Endodermal cell (in vitro differentiated cells): Measurements from ENCODE around the gene ACAD10. TPM values are rescaled to one million over a fixed set of nuclear protein-coding genes. Genes with fewer than 3 reads are reported as not detected.

Experiments
- DNase-seq: peaks from one replicate; pipeline ENCODE4 v3.0.0-alpha.2; 2017
- H3K27ac ChIP-seq: 2 replicates; pipeline ENCODE4 v1.5.1; 2013; ENCODE audit warnings: mild to moderate bottlenecking, low read depth, low read length, moderate library complexity
- H3K27me3 ChIP-seq: 2 replicates; pipeline ENCODE4 v1.6.1; 2013; ENCODE audit warnings: mild to moderate bottlenecking, low read length, moderate library complexity; ENCODE audit not compliant: insufficient read depth, control insufficient read depth, poor library complexity, severe bottlenecking
- H3K36me3 ChIP-seq: 2 replicates; pipeline ENCODE4 v1.7.0; 2013; ENCODE audit warnings: mild to moderate bottlenecking, low read length, moderate library complexity; ENCODE audit not compliant: control insufficient read depth, insufficient read depth
- H3K4me1 ChIP-seq: one replicate; pipeline ENCODE4 v1.7.0; 2013; ENCODE audit warnings: low read length; ENCODE audit not compliant: control insufficient read depth, insufficient read depth
- H3K4me3 ChIP-seq: 2 replicates; pipeline ENCODE4 v1.5.1; 2013; ENCODE audit warnings: mild to moderate bottlenecking, low read length, moderate library complexity
- H3K9ac ChIP-seq: 2 replicates; pipeline ENCODE4 v1.6.1; 2013; ENCODE audit warnings: mild to moderate bottlenecking, low read length, moderate library complexity; ENCODE audit not compliant: poor library complexity, severe bottlenecking; ENCODE audit errors: extremely low read depth
- H3K9me3 ChIP-seq: 2 replicates; pipeline ENCODE4 v1.6.1; 2013; ENCODE audit warnings: mild to moderate bottlenecking, low read length, moderate library complexity; ENCODE audit not compliant: control insufficient read depth
- H3K27ac Mint-ChIP-seq: 2 replicates; pipeline ENCODE4 v1.8.0; 2020; ENCODE audit warnings: mixed read lengths
- H3K27me3 Mint-ChIP-seq: 2 replicates; pipeline ENCODE4 v1.8.0; 2021; ENCODE audit warnings: mild to moderate bottlenecking, mixed read lengths; ENCODE audit not compliant: insufficient read depth
- H3K36me3 Mint-ChIP-seq: 2 replicates; pipeline ENCODE4 v1.8.0; 2020; ENCODE audit warnings: low read depth, mixed read lengths
- H3K4me1 Mint-ChIP-seq: 2 replicates; pipeline ENCODE4 v1.8.0; 2020; ENCODE audit warnings: mixed read lengths
- H3K4me3 Mint-ChIP-seq: 2 replicates; pipeline ENCODE4 v1.8.0; 2020; ENCODE audit warnings: mild to moderate bottlenecking, moderate library complexity, mixed read lengths
- H3K9me3 Mint-ChIP-seq: 2 replicates; pipeline ENCODE4 v1.8.0; 2020; ENCODE audit warnings: mild to moderate bottlenecking, mixed read lengths
- WGBS, 2 experiments: methylation state at CpG; one replicate each; pipeline versions ENCODE4 v1.1.5 to v1.1.7; 2013; ENCODE audit warnings: missing lambda C conversion rate in 2 of 2, mixed read lengths in 1 of 2; ENCODE audit not compliant: insufficient coverage in 1 of 2, insufficient read length in 1 of 2; 5-methylcytosine and 5-hydroxymethylcytosine counted together
- total RNA-seq, 2 donors: library from RNA; stranded (reverse); fragmentation: NEBNext Ultra II Directional in 1 of 2; extraction: Animal tissue kit (Norgen Biotek cat#: 25700) in 1 of 2; gene quantifications; 2 replicates in 1 of 2; 3 replicates in 1 of 2; pipeline ENCODE4 v1.2.1, GENCODE V29; 2021
- TF ChIP-seq, protein P1 (sequence below): fragments of 200-600 bp; sonication (generic); conservative IDR thresholded peaks from 2 replicates; pipeline ENCODE4 v1.5.0; 2021; ENCODE audit warnings: antibody characterized with exemption, mild to moderate bottlenecking

Gene ACAD10
- total RNA-seq, 2 donors from 2014 or later = 43.7 to 47.0 TPM

DNA sequence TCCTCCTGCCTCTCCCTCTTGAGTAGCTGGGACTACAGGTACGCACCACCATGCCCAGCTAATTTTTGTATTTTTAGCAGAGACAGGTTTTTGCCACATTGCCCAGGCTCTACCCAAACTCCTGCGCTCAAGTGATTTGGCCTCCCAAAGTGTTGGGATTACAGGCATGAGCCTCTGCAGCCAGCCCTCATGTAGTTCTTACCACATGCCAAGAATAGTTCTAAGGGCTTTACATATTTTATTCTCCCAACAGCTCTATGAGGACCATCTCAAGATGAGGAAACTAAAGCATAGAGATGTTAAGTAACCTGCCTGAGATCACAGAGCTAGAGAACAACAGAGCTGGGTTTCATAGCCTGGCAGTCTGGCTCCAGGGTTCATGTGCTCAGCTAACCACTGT is 42.9 kb downstream of the ACAD10 start:
- Mint-ChIP-seq H3K4me1 (no peaks in the 10 kb centered on the region), H3K9me3 (peaks cover 18% of the 10 kb centered on the region), H3K36me3 (peaks cover 65% of the 10 kb centered on the region), H3K27me3 (no peaks in the 10 kb centered on the region), H3K27ac (no peak overlapping the region), H3K4me3 (no peak overlapping the region)
- peaks cover 22% of the 10 kb centered on the region for H3K36me3 ChIP-seq
- no peak overlapping the region for H3K27ac ChIP-seq
- no peak for DNase-seq
- no peaks in the 10 kb centered on the region for H3K4me1 ChIP-seq
- no peaks in the 10 kb centered on the region for H3K27me3 ChIP-seq
- TF ChIP-seq, protein P1, sequence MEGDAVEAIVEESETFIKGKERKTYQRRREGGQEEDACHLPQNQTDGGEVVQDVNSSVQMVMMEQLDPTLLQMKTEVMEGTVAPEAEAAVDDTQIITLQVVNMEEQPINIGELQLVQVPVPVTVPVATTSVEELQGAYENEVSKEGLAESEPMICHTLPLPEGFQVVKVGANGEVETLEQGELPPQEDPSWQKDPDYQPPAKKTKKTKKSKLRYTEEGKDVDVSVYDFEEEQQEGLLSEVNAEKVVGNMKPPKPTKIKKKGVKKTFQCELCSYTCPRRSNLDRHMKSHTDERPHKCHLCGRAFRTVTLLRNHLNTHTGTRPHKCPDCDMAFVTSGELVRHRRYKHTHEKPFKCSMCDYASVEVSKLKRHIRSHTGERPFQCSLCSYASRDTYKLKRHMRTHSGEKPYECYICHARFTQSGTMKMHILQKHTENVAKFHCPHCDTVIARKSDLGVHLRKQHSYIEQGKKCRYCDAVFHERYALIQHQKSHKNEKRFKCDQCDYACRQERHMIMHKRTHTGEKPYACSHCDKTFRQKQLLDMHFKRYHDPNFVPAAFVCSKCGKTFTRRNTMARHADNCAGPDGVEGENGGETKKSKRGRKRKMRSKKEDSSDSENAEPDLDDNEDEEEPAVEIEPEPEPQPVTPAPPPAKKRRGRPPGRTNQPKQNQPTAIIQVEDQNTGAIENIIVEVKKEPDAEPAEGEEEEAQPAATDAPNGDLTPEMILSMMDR = no peak
- H3K9ac ChIP-seq = no peak overlapping the region
- peaks cover 9% of the 10 kb centered on the region for H3K9me3 ChIP-seq
- H3K4me3 ChIP-seq = no peak overlapping the region
- whole genome bisulfite sequencing, 2 experiments = 86 to 96% methylated on average over 1 to 2 of the region's 2 CpGs

DNA sequence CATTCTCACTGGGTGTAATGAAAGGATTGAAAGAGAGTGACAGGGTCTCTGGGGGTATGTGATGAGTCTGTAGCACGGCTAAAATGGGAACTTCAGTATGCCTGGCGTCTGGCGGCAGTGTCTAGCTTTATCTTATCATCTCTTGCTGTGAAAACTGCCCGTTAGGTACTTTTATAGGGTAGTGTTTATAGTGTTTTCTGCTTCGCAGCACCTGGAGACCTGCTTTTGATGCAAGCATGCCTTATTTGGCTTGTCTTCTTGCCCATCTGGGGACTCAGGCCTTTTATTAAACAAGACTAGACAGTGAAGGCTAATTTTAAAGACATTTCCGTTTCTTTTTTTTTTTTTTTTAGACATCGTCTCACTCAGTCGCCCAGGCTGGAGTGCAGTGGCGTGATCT is 44.6 kb downstream of the ACAD10 start:
- no peaks in the 10 kb centered on the region for H3K27me3 Mint-ChIP-seq
- Histone ChIP-seq H3K27me3 (no peaks in the 10 kb centered on the region), H3K4me3 (no peak overlapping the region), H3K4me1 (no peaks in the 10 kb centered on the region), H3K27ac (no peak overlapping the region), H3K9me3 (no peaks in the 10 kb centered on the region), H3K9ac (no peak overlapping the region), H3K36me3 (peaks cover 19% of the 10 kb centered on the region)
- no peak for DNase-seq
- H3K9me3 Mint-ChIP-seq = peaks cover 2% of the 10 kb centered on the region
- TF ChIP-seq, protein P1 = no peak
- WGBS, 2 experiments = 92 to 94% methylated on average over 2 to 9 of the region's 9 CpGs
- no peaks in the 10 kb centered on the region for H3K4me1 Mint-ChIP-seq
- H3K36me3 Mint-ChIP-seq = peaks cover 60% of the 10 kb centered on the region
- peak overlapping the region; percentile 65 for H3K27ac Mint-ChIP-seq
- no peak overlapping the region for H3K4me3 Mint-ChIP-seq

DNA sequence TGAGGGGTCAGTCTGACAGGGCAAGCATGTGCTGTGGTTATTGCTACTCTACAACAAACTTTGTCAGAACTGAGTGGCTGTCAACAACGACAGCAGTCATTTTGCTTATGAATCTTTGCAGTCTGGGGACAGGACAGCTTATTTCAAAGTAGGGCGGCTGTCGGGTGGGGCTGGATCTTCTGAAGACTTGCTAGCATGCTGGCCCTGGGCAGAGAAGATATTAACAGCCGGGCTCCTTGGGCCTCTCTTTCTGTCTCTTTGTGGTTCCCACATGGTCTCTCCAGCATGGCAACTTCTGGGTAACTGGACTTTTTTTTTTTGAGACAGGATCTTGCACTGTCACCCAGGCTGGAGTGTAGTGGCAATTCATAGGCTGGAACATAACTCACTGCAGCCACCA is 46.9 kb downstream of the ACAD10 start:
- no peak overlapping the region for H3K4me3 Mint-ChIP-seq
- no peaks in the 10 kb centered on the region for H3K4me1 Mint-ChIP-seq
- TF ChIP-seq, protein P1 = no peak
- no peak overlapping the region for H3K27ac Mint-ChIP-seq
- Histone ChIP-seq H3K27ac (no peak overlapping the region), H3K4me1 (no peaks in the 10 kb centered on the region), H3K27me3 (no peaks in the 10 kb centered on the region), H3K9me3 (no peaks in the 10 kb centered on the region), H3K9ac (no peak overlapping the region), H3K4me3 (no peak overlapping the region), H3K36me3 (peaks cover 22% of the 10 kb centered on the region)
- no peaks in the 10 kb centered on the region for H3K27me3 Mint-ChIP-seq
- H3K9me3 Mint-ChIP-seq = no peaks in the 10 kb centered on the region
- no peak for DNase-seq
- peaks cover 58% of the 10 kb centered on the region for H3K36me3 Mint-ChIP-seq
- 93% methylated on average over 4 of the region's 4 CpGs for WGBS, 2 experiments
